Measurements from ENCODE around the gene DENND1A.

DENND1A gene

GRCh38 chr9:123487944-123488548, 441.9 kb downstream of the DENND1A start:
- DNase-seq (ENCODE audit: low spot score), result no peak

GRCh38 chr9:123486431-123486830, 443.5 kb downstream of the DENND1A start:
- DNase-seq (ENCODE audit: low spot score), result no peak

GRCh38 chr9:123485216-123485615, 444.7 kb downstream of the DENND1A start:
- DNase-seq (ENCODE audit: low spot score), result no peak

- DNase-seq (ENCODE audit: low spot score), result no peak
Measured at GRCh38 chr9:123484130-123484529, 445.8 kb downstream of the DENND1A start.

- DNase-seq (ENCODE audit: low spot score), result no peak
Measured at GRCh38 chr9:123483191-123483803, 446.6 kb downstream of the DENND1A start.

GRCh38 chr9:123482295-123482968, 447.5 kb downstream of the DENND1A start:
- DNase-seq (ENCODE audit: low spot score), result no peak

DNA sequence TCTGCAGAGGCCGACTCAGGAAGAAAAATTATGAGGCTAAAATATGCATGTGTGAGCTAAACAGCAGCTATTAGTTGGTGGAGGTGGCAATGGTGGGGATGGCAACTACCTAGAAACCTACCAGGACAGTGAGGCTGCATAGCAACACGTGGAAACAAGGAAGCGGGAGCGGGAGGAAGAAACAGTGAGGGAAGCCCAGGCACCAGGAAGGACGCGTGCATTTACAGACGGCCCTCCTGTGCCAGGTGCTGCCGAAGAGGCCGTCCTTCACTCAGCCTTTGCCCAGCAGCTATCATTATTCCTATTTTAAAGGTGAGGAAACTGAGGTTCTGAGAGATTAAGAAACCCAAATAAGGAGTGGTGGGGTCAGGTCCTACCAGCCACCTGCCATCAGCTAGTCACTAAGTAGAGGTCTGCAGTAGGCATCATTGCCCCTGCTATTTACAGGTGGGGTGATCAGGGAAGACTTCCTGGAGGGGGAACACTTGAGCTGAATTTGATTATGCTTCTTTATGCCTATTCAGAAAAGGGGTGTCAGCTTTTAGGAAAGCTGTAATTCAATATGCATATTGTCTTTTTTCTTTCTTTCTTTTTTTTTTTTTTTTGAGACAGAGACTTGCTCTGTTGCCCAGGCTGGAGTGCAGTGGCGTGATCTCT, 448.6 kb downstream of the DENND1A start:
- no peak for DNase-seq (ENCODE audit: low spot score)

DNA sequence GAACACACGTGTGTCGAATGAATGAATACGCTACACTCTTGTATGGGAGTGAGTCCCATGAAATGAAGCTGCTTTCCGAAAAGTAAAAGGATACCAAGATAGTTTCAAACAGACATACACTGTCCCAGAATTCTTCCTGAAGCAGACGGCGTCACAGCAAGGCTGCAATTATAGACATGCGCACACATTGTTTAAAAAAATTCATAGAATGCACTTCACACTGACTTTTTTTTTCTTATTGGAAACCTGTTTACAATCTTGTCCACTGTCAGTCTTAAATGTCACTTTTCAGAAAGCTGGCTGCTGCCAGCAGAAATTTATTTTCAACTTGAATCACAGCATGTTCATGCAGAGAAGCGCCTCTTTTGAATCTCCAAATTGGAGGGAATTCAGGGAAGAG, 449.1 kb downstream of the DENND1A start:
- no peak for DNase-seq (ENCODE audit: low spot score)

GRCh38 chr9:123480096-123480495, 449.8 kb downstream of the DENND1A start:
- DNase-seq (ENCODE audit: low spot score), result no peak

DNA sequence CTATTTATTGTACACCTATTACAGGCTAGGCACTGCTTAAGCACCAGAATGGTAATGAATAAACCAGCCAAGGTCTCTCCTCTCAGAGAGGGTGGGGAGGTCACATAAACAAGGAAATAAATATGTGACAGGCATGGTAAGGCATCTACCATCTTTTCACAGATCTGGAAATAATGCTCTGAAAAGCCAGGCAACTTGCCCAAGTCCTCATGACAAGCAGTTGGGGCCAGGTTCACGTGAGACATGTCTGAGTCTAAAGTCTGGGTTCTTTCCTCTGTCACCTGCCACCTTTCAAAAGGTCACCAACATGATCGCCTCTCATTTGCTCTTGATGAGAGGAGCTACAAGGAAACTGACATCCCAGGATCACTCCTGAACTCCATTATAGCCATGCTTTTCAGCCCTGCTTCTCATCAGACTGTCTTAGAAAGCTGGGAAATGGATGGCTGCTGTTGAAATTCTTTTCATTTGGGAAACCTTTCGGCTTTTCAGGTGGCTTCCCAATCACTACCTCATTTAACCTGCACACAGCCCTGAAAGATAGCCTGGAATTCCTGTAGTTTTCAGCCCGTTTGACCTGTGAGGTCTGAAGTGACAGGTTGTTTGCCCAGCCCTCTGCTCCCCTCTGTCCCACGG, 450.8 kb downstream of the DENND1A start:
- no peak for DNase-seq (ENCODE audit: low spot score)

DNA sequence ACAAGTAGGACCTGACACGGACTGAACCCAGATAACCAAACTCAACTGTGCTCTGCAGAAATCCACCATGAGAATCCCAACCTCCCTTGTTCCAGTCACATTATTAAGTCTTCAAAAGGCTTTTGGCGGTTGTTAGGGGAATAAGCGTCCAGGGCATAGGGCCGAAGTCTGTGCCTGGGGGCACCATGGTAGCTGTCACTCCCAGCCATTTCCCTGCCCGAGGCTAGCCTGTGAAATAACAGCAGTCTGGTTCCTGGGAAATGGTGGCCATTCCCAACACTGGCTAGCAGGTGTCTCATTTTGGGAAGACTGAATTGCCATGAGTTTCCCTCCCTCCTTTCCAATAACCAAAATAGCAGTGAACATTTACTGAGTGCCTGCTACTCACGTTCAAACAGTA, 451.8 kb downstream of the DENND1A start:
- DNase-seq (ENCODE audit: low spot score), result no peak

DNA sequence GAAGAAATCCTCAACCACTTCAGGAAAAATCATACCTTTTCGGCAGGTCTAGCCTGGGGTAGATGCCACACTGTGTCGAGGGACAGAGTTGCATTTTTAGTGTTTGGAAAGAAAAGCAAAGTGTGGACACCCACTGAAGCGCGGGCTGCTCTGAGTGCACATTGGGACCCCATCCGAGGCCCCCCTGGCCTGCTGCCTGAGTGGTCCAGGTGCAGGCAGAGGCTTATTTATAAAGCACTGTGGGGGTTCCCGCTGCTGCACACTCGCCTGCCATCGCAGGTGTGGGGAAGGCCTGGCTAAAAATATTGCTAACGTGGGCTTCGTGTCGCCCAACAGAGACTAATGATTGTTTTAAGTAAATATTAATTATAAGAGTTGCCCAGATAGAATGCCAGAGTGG, 454.5 kb downstream of the DENND1A start:
- DNase-seq (ENCODE audit: low spot score), result no peak

- DNase-seq (ENCODE audit: low spot score), result no peak
Measured at GRCh38 chr9:123472862-123473614, 456.9 kb downstream of the DENND1A start.

- no peak for DNase-seq (ENCODE audit: low spot score)
Measured at GRCh38 chr9:123471843-123472570, 457.9 kb downstream of the DENND1A start.

DNA sequence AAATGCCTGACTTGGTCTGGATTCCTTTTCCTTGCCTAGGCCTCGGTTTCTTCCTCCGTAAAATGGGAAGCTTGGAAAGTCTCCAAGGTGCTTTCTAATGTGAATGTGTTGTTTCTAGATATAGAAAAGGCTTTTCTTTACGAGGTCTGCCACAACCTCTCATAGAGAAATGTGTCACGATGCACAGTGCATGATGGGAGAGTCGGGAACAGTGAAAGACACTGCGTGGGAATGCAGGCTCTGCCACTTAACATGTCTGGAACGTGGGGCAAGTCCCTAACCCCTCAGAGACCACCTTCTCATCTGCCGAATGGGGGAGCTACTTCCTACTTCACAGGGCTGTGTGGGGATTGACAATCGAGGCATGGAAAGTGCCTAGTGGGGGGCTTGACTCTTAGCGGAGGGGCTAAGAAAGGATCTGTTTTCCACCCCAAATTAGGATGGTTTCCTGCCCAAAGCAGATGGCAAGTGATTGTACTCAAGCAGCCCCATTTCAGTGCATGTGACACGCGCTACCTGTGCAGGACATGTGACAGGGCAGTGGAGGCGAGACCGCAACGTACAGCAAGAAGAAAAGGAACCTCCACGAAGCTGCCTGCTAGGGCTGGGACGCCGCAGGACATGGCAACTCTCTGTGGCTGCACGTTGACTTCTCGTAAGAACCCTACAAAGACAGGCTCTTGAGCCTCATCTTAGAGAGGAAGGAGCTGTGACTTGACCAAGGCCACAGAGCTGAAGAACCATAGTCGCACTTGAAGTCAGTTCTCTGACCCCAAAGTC, 458.7 kb downstream of the DENND1A start:
- DNase-seq (ENCODE audit: low spot score), result no peak

DNA sequence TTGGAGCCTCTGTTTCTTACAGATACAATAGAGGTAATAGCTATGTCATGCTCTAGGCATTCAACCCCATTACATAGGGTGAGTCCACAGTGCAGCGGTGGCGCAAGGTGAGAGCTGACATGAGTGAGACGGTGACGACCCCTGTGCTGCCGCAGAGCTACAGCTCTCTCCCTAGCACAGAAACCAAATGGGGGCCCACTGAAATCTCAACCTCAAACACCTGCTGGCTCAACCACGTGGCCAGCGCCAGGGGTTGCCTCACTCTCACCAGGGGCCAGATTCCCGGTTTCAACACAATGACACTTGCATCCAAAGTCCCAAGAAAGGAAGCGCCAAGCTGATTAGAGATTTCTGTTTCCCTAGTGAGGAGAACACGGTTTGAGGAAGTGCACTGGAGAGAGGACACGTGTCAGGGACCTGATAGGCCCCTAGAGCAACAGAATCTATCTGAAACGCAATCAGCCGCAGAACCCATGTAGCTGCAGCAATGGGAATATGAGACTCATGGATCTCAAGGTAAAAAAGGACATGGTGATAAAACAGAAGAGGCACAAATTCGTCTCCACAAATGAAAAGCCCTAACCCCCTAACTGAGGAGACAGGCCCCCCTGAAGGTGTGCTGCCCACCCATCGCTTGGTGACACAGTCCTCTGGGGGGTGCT, 459.7 kb downstream of the DENND1A start:
- DNase-seq (ENCODE audit: low spot score), result no peak

DNA sequence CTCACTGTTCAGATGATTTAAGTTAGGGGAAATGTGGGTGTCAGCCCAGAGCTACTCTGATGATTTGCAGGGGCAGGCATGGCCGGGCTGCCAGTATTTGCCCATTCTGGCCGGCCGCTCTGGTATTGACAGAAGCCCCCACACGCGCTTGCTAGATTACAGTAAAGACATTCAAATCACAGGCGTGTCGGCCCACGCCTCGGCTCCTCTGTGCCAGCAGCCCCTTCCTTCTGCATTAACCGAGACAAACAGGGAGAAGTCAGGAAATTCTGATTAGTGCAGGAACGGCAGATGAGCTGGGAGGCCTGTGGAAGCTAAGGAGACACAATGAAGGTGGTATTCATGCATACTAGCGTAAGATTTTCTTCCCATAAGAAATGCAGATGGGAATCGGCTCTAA, 460.6 kb downstream of the DENND1A start:
- no peak for DNase-seq (ENCODE audit: low spot score)

DNA sequence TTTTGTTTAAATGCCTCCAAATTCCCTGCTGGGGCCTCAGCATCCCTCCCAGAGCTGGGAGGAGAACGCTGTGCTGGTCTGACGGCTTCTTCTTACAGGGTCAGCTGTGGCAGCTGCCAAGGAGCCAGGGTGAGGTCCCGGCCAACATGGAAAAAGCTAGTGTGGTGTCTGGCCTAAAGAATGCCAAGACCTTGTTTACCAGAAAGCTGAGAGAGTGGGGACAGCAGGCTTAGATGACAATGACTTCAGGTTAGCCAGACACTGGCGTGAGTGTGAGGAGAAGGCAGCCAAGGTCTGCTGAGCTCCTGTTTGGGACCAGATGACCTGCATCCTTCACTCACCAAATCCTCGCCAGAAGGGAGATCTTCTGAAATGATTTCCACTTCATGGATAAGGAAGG, 461.4 kb downstream of the DENND1A start:
- DNase-seq (ENCODE audit: low spot score), result no peak

GRCh38 chr9:123465304-123465703, 464.6 kb downstream of the DENND1A start:
- DNase-seq (ENCODE audit: low spot score), result no peak

DNA sequence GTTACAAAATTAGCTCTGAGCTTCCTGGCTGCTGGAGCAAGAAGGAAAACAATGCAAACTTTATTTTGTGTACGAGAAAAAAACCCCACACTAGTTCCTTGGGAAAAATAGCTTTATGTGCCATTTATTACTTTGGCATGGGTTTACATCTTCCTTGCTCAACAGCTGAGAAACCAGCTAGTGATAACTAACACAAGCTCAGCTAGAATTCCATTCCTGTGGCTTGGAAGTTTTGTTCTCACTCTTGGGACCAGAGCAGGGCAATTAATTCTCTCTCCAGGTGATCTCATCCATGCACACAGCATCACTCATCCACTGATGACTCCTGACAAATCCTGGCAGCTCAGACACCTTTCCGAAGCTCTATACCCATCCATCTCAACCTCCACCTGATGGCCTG, 469.8 kb downstream of the DENND1A start:
- DNase-seq (ENCODE audit: low spot score), result no peak
